Vagina (tissue), 2 donors: ENCODE data around the gene SCAF8.

Source experiments
- CTCF ChIP-seq, 3 experiments: fragments of 450-650 bp in 2 of 3; fragments of 200-600 bp in 1 of 3; sonication (generic) in 1 of 3; IDR thresholded peaks; one replicate each; pipeline ENCODE4 v1.5.1; 2017 to 2019; ENCODE audit warnings: antibody characterized with exemption in 3 of 3, mild to moderate bottlenecking in 2 of 3, moderate library complexity in 2 of 3
- POLR2AphosphoS5 ChIP-seq, 2 donors: sonication (generic); formaldehyde crosslinking; IDR thresholded peaks; one replicate each; pipeline ENCODE4 v1.9.0; 2017; ENCODE audit warnings: antibody characterized with exemption in 2 of 2, mild to moderate bottlenecking in 2 of 2, low read depth in 1 of 2; ENCODE audit not compliant: insufficient read depth in 1 of 2

- TF ChIP-seq POLR2AphosphoS5 (IDR thresholded peaks at IDR 0.05; ENCODE audit: insufficient read depth in 1 of 2, low read depth in 1 of 2) (no peak), CTCF (IDR thresholded peaks at IDR 0.05) (no peak)
These were observed 130.8 kb downstream of the SCAF8 start for GRCh38 chr6:154864066-154864430.
